AG09319 (cell line): ENCODE data around the gene SPAAR.

Experiments
- DNase-seq: peaks from one replicate; pipeline ENCODE4 v3.0.0-alpha.2; 2010; ENCODE audit warnings: low read depth; ENCODE audit errors: extremely low read depth
- TF ChIP-seq, protein P1 (sequence below): IDR thresholded peaks from 2 replicates; pipeline ENCODE4 v1.5.1; 2011; ENCODE audit warnings: low read depth, mild to moderate bottlenecking, inconsistent platforms, low read length, moderate library complexity

The SPAAR gene

GRCh38 chr9:35909274-35909673 lies at the start of gene SPAAR:
SPAAR (plus strand) TSS chr9:35909490; CDS start chr9:35910464, 974 bp downstream.
- DNase-seq, result no peak
- TF ChIP-seq, protein P1, sequence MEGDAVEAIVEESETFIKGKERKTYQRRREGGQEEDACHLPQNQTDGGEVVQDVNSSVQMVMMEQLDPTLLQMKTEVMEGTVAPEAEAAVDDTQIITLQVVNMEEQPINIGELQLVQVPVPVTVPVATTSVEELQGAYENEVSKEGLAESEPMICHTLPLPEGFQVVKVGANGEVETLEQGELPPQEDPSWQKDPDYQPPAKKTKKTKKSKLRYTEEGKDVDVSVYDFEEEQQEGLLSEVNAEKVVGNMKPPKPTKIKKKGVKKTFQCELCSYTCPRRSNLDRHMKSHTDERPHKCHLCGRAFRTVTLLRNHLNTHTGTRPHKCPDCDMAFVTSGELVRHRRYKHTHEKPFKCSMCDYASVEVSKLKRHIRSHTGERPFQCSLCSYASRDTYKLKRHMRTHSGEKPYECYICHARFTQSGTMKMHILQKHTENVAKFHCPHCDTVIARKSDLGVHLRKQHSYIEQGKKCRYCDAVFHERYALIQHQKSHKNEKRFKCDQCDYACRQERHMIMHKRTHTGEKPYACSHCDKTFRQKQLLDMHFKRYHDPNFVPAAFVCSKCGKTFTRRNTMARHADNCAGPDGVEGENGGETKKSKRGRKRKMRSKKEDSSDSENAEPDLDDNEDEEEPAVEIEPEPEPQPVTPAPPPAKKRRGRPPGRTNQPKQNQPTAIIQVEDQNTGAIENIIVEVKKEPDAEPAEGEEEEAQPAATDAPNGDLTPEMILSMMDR, result no peak

DNA sequence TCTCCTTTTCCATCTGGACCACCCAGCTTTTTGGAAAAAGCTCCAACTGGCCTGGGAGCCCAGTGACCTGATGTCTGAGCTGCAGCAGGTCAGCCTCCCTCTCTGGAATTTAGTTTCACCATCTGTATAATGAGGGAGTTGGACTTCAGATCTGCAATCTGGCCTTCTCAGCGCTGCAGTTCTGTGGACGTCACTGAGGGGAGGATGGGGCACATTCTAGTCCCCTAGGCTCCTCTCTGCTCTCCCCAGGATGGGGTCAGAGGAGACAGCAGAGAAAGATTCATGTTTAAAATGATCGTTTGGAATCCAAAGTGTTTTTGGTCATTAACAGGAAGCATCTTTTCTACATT lies 49.3 kb upstream of the SPAAR start:
- TF ChIP-seq, protein P1, result no peak
- DNase-seq, result no peak

GRCh38 chr9:35861161-35861897 lies 48.0 kb upstream of the SPAAR start:
- TF ChIP-seq, protein P1, result no peak
- DNase-seq, result no peak

- TF ChIP-seq, protein P1, result no peak
- DNase-seq, result no peak
These were observed 47.0 kb upstream of the SPAAR start for GRCh38 chr9:35862328-35862727.

GRCh38 chr9:35863583-35863982 lies 45.7 kb upstream of the SPAAR start:
- no peak for DNase-seq

GRCh38 chr9:35864695-35865255 lies 44.5 kb upstream of the SPAAR start:
- TF ChIP-seq, protein P1, result no peak
- no peak for DNase-seq

More at GRCh38 chr9:35863583-35863982, 45.7 kb upstream of the SPAAR start:
- TF ChIP-seq, protein P1, result no peak

DNA sequence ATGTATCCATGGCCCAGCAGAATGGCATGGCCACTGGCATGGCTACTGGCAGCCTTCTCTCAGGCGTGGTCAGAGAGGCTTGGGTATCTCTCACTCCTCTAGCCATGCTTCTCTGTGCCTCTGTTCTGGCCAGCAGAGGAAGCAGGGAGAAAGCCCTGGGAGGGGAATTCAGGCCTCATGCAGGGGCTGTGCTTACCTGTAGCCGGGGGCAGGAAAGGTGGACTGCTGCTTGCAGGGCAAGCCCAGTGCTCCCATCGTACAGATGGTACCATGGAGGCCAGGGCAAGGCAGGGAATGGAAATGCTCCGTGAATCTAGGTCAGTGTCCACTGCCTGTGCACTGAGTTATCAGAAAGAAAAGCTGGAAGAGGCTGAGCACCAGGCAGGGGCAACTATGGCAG lies 41.8 kb upstream of the SPAAR start:
- no peak for DNase-seq
- TF ChIP-seq, protein P1, result no peak
